ENCODE measurements around the gene ITGA4. TPM values are rescaled to one million over a fixed set of nuclear protein-coding genes. Genes with fewer than 3 reads are reported as not detected.

Gene ITGA4
- total and polyA plus RNA-seq, 2 of the 13 experiments (the other 11 are each of a cell fraction or from before 2014, with no cell fraction given), result not detected

- Histone ChIP-seq H3K36me3 (replicated peaks in 1 of 2; ENCODE audit: control insufficient read depth in 1 of 2, insufficient read depth in 2 of 2, low read length in 2 of 2) (no peaks in the 10 kb centered on the region), H4K20me1 (ENCODE audit: insufficient read depth, low read length) (no peaks in the 10 kb centered on the region), H3K4me2 (ENCODE audit: low read depth, low read length) (no peak overlapping the region), H2AFZ (ENCODE audit: low read length) (no peak overlapping the region), H3K27me3 (ENCODE audit: control insufficient read depth in 1 of 2, insufficient read depth in 2 of 2, low read length in 2 of 2) (no peaks in the 10 kb centered on the region), H3K27ac (ENCODE audit: extremely low read length, insufficient read depth, low read length) (no peak overlapping the region), H3K79me2 (ENCODE audit: insufficient read depth, low read length) (no peaks in the 10 kb centered on the region), H3K9me3 (ENCODE audit: low read length) (no peaks in the 10 kb centered on the region), H3K4me1 (ENCODE audit: insufficient read depth, low read length) (no peaks in the 10 kb centered on the region), H3K9ac (ENCODE audit: insufficient read depth, low read depth, low read length) (no peak overlapping the region), H3K4me3 (replicated peaks in 1 of 3; ENCODE audit: insufficient read depth in 1 of 3, low read depth in 2 of 3, low read length in 3 of 3) (no peak overlapping the region)
- ChIA-PET POLR2A (no interaction called here), CTCF (ENCODE audit: low intra/inter-chr PET ratio, low total read pairs) (interaction anchor here (1.1 kb wide), 1 partner anchor 140 kb away, joined by 5 read pairs; no protein-coding TSS in a partner anchor)
- no TSS peak for BruUV-seq (replicated peaks)
- intact Hi-C loops (cut with micrococcal nuclease; ENCODE audit: unreplicated experiment), result no loop called here
- ATAC-seq (peak; percentile 70), FAIRE-seq (no peak), DNase-seq (ENCODE audit: low spot score) (no peak)
- in situ Hi-C loops (cut with HindIII; ENCODE audit: extremely low pct_ligation_motif_present, low pct_unique_long_range_greater_than_20kb), result no loop called here
- 17% methylated on average over 7 of the region's 7 CpGs for WGBS (ENCODE audit: low lambda C conversion rate)
- TF ChIP-seq ELF3 (CRISPR knock-in tag; IDR thresholded peaks at IDR 0.05) (no peak), RFX3 (CRISPR knock-in tag; IDR thresholded peaks at IDR 0.05) (no peak), ATF4 (CRISPR knock-in tag; IDR thresholded peaks at IDR 0.05) (no peak), NFE2L1 (CRISPR knock-in tag; IDR thresholded peaks at IDR 0.05; ENCODE audit: borderline replicate concordance) (no peak), ZNF83 (CRISPR knock-in tag; IDR thresholded peaks at IDR 0.05; ENCODE audit: borderline replicate concordance) (no peak), ZNF234 (CRISPR knock-in tag; conservative IDR thresholded peaks at IDR 0.05) (no peak), U2AF1 (optimal IDR thresholded peaks at IDR 0.05; ENCODE audit: low read depth, low read length) (no peak), IKZF1 (IDR thresholded peaks at IDR 0.05) (no peak), NFE2L2 (IDR thresholded peaks at IDR 0.05; ENCODE audit: low read length) (no peak), ZNF10 (CRISPR knock-in tag; IDR thresholded peaks at IDR 0.05; ENCODE audit: borderline replicate concordance, low read depth) (no peak), NBN (conservative IDR thresholded peaks at IDR 0.05) (no peak), AFF4 (CRISPR knock-in tag; IDR thresholded peaks at IDR 0.05) (no peak), HMGXB3 (CRISPR knock-in tag; IDR thresholded peaks at IDR 0.05; ENCODE audit: borderline replicate concordance) (no peak), ZNF33B (CRISPR knock-in tag; IDR thresholded peaks at IDR 0.05) (no peak)
Measured at GRCh38 chr2:181575024-181575649, 118.0 kb downstream of the ITGA4 start.

All from HepG2 (cell line).